C4-2B (cell line): ENCODE data around the gene GUCY2F.

ENCODE experiments used
- H3K27ac ChIP-seq: fragments of 450-650 bp; 2 replicates; pipeline ENCODE4 v1.5.1; 2017
- ZFX ChIP-seq: fragments of 450-650 bp; IDR thresholded peaks from 2 replicates; pipeline ENCODE4 v1.6.1; 2017
- TF ChIP-seq, protein P1 (sequence below): fragments of 450-650 bp; conservative IDR thresholded peaks from 2 replicates; pipeline ENCODE4 v1.5.1; 2017; ENCODE audit warnings: mild to moderate bottlenecking

GUCY2F gene

DNA sequence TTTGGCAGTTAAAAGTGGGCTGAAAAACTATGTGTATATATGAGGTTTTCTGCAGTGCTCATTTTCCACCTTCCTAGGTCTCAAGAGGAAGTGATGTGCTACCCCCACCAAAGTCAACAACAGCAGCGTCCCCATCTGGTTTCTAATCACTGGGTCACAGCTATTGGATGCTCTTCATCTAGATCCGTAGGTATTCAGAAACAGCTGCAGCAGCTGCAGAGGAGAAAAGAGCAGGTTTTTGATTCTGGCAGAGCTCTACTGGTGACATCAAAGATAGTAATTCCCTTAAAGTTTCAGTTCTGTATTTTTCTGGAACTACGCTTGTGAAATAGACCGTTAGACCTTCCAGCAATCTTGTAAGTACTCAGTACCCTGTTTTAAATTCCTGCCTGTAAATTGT is 5.8 kb upstream of the GUCY2F start:
- H3K27ac ChIP-seq, result no peak overlapping the region
- TF ChIP-seq, protein P1, sequence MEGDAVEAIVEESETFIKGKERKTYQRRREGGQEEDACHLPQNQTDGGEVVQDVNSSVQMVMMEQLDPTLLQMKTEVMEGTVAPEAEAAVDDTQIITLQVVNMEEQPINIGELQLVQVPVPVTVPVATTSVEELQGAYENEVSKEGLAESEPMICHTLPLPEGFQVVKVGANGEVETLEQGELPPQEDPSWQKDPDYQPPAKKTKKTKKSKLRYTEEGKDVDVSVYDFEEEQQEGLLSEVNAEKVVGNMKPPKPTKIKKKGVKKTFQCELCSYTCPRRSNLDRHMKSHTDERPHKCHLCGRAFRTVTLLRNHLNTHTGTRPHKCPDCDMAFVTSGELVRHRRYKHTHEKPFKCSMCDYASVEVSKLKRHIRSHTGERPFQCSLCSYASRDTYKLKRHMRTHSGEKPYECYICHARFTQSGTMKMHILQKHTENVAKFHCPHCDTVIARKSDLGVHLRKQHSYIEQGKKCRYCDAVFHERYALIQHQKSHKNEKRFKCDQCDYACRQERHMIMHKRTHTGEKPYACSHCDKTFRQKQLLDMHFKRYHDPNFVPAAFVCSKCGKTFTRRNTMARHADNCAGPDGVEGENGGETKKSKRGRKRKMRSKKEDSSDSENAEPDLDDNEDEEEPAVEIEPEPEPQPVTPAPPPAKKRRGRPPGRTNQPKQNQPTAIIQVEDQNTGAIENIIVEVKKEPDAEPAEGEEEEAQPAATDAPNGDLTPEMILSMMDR, result no peak
- TF ChIP-seq ZFX, result no peak

DNA sequence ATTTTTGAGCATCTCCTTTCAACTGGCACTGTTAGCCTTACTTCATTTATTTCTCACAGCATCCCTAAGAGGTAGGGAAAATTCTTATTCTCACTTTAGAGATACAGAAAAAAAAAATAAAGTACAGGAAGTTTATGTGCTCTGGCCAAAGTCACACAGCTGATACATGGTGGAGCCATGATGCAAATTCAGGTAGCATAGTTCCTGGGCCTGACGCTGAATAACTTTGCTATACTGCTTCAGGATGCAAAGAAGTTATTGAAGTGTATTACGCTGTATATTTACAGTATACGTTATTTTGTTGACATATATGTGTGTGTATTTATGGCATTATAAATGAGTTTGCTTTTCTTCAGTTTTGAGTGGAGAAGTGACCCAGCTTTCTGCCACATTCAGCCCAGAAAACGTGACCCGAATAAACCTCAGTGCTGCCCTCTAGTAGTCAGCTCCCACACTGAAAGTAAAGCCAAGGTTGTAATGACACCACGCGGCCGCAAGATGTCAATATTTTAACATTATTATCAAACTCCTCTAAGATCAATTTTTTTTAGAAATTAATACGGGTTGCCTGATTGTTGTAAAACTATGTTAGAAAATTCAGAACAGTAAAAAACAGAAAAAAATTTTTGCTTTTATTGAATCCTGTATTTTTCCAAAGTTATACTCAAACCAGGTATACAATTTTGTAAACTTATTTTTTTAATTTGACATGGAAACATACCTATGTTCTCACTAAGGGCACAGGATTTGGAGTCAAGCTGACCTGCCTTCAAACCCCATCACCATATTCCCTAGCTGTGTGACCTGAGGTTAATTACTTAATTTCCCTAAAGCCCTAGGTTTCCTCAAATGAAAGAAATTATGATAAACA is 3.8 kb upstream of the GUCY2F start:
- no peak for TF ChIP-seq ZFX
- TF ChIP-seq, protein P1, result peak; percentile 87
- H3K27ac ChIP-seq, result no peak overlapping the region

DNA sequence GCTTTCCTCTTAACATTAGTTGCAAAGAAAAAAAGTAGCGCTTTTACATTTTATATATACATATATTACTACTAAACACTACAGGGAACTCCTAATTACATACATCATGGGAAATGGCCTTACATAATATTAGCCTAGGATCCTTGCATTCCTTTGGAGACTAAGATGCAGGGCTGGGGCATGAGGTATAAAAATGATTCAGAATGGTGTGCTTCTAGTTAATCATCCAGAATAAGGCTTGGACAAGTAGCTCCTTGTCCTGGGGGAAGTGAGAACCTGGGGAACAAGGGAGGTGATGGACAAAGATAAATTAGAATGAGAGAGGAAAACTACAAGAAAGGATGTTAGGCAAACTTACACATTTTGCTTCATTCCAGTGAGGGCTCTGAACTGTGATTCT is 3.0 kb upstream of the GUCY2F start:
- no peak overlapping the region for H3K27ac ChIP-seq
- no peak for TF ChIP-seq ZFX
- TF ChIP-seq, protein P1, result no peak

DNA sequence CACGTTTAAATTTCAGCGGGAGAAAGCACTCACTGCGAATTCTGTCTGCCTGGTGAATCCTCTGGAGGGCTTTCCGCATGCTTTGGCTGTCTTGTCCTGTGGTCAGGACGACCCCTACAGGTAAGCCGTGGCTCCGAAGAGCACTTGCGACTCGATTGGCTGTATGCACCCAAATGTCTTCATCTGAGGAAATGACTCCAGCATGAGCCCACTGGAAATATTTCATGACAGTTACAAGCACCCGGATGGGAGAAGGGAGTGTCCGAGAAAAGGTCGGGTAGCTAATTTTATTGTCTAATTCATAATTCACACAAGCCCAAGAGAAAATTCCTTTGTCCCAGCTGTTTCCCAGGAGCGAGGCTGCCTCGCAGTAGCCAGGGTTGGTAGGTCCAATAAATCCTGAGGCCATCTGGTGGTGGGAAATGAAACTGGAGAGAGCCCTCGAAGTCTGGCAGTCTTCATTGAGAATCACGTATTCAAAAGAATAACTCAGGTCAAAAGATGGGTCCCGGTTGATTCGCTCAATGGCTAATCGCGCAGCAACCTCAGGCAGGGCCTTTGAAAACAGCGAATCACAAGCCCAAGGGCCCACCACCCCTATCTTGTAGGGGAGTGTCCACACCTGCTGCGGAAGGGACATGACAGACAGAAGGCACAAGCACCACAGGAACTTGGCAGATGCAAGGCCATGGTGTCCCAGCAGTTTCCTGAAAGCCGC is 6.6 kb downstream of the GUCY2F start:
- no peak overlapping the region for H3K27ac ChIP-seq
- TF ChIP-seq ZFX, result no peak
- TF ChIP-seq, protein P1, result peak; percentile 68

DNA sequence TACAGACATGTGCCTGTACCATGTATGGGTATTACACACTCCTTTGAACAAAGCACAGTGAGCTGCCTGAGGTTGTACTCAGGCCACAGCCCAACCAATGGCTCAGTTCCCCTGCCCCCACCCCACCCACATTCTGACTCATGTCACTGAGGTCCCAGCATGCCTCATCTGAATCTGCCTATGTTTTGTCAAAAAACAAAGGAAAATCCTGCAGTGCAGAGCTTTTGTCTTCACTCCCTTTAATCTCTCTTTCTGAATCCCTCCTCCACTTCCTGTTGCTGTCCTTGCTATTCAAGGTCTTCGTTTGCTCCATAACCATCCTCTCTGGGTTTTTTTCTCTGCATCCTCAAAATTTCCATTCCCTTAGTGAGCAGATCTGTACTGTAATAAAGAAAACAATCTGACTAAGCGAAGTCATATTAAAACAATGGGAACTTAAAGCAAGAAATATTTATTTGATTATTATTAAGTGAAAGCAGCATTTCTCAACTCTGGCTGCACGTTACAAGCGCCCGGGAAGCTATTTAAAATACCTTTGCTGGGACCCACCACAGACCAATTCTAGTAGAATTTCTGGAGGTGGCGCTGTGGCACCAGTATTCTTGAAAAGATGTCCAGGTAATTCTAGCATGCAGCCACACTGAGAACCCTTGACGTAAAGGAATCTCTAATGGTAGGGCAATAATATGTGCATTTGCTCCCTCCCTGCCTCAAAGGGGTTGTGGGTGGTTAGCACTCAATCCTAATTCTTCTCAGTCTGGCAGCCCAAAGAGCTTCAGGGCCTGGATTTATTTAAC is 8.7 kb downstream of the GUCY2F start:
- no peak for TF ChIP-seq ZFX
- TF ChIP-seq, protein P1, result peak; percentile 34
- H3K27ac ChIP-seq, result no peak overlapping the region

DNA sequence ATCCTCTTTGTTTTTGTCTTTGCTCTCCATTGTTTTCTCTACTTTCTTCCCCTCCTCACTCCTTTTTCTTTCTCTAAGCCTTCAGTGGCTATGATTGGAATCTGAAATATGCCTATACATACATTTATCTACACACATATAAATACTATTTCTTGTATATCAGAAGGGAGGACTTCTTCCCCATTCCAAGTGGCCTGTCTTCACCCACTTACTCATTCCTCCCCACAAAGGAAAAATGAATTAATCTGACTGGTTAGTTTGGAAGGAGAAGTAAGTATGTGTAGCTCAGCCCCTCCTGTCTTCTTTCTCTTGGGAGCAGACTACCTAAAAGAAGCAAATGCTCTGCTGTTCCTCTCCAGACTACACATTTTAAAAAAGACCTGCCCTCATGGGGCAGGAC is 17.7 kb downstream of the GUCY2F start:
- no peak overlapping the region for H3K27ac ChIP-seq
- no peak for TF ChIP-seq ZFX
- TF ChIP-seq, protein P1, result no peak
